Type B pancreatic cell (in vitro differentiated cells): ENCODE measurements around the gene CRYBA1. TPM values are rescaled to one million over a fixed set of nuclear protein-coding genes. Genes with fewer than 3 reads are reported as not detected.

Experiments
- DNase-seq: peaks from one replicate; pipeline ENCODE4 v3.0.0; 2021; ENCODE audit warnings: mixed read lengths; ENCODE audit not compliant: unreplicated experiment; ENCODE audit errors: extremely low spot score
- H3K27ac Mint-ChIP-seq: 2 replicates; pipeline ENCODE4 v1.8.0; 2021; ENCODE audit warnings: mild to moderate bottlenecking, mixed read lengths
- H3K27me3 Mint-ChIP-seq: 2 replicates; pipeline ENCODE4 v1.8.0; 2021; ENCODE audit warnings: mixed read lengths
- H3K36me3 Mint-ChIP-seq: 2 replicates; pipeline ENCODE4 v1.8.0; 2021; ENCODE audit warnings: mixed read lengths
- H3K4me1 Mint-ChIP-seq: one replicate; pipeline ENCODE4 v1.8.0; 2021; ENCODE audit warnings: mixed read lengths; ENCODE audit not compliant: unreplicated experiment
- H3K4me3 Mint-ChIP-seq: 2 replicates; pipeline ENCODE4 v1.8.0; 2021; ENCODE audit warnings: mild to moderate bottlenecking, mixed read lengths
- H3K9me3 Mint-ChIP-seq: 2 replicates; pipeline ENCODE4 v1.8.0; 2021; ENCODE audit warnings: mixed read lengths
- total RNA-seq: library from RNA; stranded (reverse); gene quantifications from 2 replicates; pipeline ENCODE4 v1.2.1, GENCODE V29; 2021; ENCODE audit warnings: low replicate concordance
- TF ChIP-seq, protein P1 (sequence below): fragments of 200-600 bp; sonication (generic); conservative IDR thresholded peaks from 2 replicates; pipeline ENCODE4 v1.5.0; 2021; ENCODE audit warnings: antibody characterized with exemption, mild to moderate bottlenecking

CRYBA1 gene
- total RNA-seq, 1 donor from 2014 or later: 1.4 TPM

DNA sequence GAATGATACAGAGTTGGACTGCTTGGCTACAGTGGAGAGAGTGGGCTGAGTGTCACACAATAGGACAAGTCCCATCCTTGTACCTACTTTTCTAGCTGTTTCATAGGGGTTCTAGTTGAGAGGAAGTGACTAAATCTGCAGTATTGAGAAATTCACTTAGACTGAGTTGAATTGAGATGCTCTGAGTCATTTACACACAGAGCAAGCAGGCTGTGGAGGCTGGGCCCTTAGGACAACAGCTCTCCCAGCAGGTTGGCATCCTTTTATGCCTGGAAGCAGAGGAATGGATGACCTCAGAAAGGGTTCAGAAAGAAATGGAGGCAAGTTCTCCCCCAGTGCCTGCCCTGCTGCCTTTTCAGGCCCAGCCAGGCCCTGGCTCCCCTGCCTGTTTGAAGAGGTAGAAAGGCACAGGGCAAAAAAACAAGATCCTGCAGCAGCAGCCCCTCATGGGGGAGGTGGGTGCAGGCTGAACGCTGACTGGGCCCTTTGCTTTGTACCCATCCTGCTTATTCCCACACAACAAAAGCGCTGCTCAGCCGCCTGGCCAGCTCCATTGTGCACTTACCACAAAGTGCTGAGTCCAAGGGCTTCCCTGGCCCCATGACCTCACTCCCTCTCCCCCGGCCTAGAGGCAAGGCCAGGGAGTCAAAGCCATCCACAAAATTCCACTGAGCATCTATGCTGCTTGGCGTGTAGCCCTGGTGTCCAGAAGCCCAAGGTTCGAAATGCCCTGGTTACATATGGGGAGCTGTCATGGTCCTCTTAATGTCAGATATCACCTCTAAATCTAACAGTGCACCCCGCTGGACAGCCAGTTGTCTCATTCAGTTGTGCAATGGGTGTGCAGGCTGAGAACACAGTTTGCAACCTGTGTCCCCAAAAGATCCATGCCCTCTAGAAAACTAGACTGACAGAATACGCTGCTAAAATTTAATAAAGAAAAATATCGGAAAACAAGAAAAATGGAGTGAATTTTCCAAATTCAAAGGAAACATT lies 5.4 kb upstream of the CRYBA1 start:
- Mint-ChIP-seq H3K27ac (peak overlapping the region; percentile 52), H3K4me3 (no peak overlapping the region), H3K9me3 (no peaks in the 10 kb centered on the region), H3K27me3 (no peaks in the 10 kb centered on the region), H3K4me1 (peaks cover 15% of the 10 kb centered on the region), H3K36me3 (no peaks in the 10 kb centered on the region)
- TF ChIP-seq, protein P1, sequence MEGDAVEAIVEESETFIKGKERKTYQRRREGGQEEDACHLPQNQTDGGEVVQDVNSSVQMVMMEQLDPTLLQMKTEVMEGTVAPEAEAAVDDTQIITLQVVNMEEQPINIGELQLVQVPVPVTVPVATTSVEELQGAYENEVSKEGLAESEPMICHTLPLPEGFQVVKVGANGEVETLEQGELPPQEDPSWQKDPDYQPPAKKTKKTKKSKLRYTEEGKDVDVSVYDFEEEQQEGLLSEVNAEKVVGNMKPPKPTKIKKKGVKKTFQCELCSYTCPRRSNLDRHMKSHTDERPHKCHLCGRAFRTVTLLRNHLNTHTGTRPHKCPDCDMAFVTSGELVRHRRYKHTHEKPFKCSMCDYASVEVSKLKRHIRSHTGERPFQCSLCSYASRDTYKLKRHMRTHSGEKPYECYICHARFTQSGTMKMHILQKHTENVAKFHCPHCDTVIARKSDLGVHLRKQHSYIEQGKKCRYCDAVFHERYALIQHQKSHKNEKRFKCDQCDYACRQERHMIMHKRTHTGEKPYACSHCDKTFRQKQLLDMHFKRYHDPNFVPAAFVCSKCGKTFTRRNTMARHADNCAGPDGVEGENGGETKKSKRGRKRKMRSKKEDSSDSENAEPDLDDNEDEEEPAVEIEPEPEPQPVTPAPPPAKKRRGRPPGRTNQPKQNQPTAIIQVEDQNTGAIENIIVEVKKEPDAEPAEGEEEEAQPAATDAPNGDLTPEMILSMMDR: no peak
- no peak for DNase-seq

- Mint-ChIP-seq H3K36me3 (no peaks in the 10 kb centered on the region), H3K27me3 (no peaks in the 10 kb centered on the region), H3K27ac (no peak overlapping the region), H3K4me3 (no peak overlapping the region), H3K9me3 (no peaks in the 10 kb centered on the region), H3K4me1 (peaks cover 15% of the 10 kb centered on the region)
- TF ChIP-seq, protein P1: no peak
- no peak for DNase-seq
Measured at GRCh38 chr17:29242051-29242450, 4.6 kb upstream of the CRYBA1 start.

- Mint-ChIP-seq H3K27ac (no peak overlapping the region), H3K27me3 (no peaks in the 10 kb centered on the region), H3K4me3 (no peak overlapping the region), H3K9me3 (no peaks in the 10 kb centered on the region), H3K36me3 (no peaks in the 10 kb centered on the region), H3K4me1 (peaks cover 15% of the 10 kb centered on the region)
- TF ChIP-seq, protein P1: no peak
- no peak for DNase-seq
Measured at GRCh38 chr17:29242790-29243189, 3.9 kb upstream of the CRYBA1 start.

GRCh38 chr17:29243792-29244191 lies 2.9 kb upstream of the CRYBA1 start:
- H3K27ac Mint-ChIP-seq: no peak overlapping the region
- DNase-seq: no peak
- TF ChIP-seq, protein P1: peak; percentile 74
- peaks cover 15% of the 10 kb centered on the region for H3K4me1 Mint-ChIP-seq
- no peaks in the 10 kb centered on the region for H3K9me3 Mint-ChIP-seq
- no peaks in the 10 kb centered on the region for H3K27me3 Mint-ChIP-seq
- no peak overlapping the region for H3K4me3 Mint-ChIP-seq
- no peaks in the 10 kb centered on the region for H3K36me3 Mint-ChIP-seq

- TF ChIP-seq, protein P1: no peak
- no peaks in the 10 kb centered on the region for H3K36me3 Mint-ChIP-seq
- no peaks in the 10 kb centered on the region for H3K27me3 Mint-ChIP-seq
- peaks cover 14% of the 10 kb centered on the region for H3K4me1 Mint-ChIP-seq
- no peaks in the 10 kb centered on the region for H3K9me3 Mint-ChIP-seq
- H3K27ac Mint-ChIP-seq: no peak overlapping the region
- DNase-seq: no peak
- no peak overlapping the region for H3K4me3 Mint-ChIP-seq
Measured at GRCh38 chr17:29245401-29245800, 1.3 kb upstream of the CRYBA1 start.
